Stimulated activated CD8-positive, alpha-beta memory T cell treated with anti-CD3 and anti-CD28 coated beads, Interleukin-15, amount 100 ng/mL, for 1 hour (primary cell): ENCODE measurements around the gene RAN.
"Not testable (repeated sequence)": the region's sequence is repeated elsewhere in the genome, so short reads cannot be mapped to it uniquely, and the experiment has no call there.

Source experiments
- DNase-seq: peaks from one replicate; pipeline ENCODE4 v3.0.0-alpha.2; 2020; ENCODE audit warnings: low read depth

The RAN gene

DNA sequence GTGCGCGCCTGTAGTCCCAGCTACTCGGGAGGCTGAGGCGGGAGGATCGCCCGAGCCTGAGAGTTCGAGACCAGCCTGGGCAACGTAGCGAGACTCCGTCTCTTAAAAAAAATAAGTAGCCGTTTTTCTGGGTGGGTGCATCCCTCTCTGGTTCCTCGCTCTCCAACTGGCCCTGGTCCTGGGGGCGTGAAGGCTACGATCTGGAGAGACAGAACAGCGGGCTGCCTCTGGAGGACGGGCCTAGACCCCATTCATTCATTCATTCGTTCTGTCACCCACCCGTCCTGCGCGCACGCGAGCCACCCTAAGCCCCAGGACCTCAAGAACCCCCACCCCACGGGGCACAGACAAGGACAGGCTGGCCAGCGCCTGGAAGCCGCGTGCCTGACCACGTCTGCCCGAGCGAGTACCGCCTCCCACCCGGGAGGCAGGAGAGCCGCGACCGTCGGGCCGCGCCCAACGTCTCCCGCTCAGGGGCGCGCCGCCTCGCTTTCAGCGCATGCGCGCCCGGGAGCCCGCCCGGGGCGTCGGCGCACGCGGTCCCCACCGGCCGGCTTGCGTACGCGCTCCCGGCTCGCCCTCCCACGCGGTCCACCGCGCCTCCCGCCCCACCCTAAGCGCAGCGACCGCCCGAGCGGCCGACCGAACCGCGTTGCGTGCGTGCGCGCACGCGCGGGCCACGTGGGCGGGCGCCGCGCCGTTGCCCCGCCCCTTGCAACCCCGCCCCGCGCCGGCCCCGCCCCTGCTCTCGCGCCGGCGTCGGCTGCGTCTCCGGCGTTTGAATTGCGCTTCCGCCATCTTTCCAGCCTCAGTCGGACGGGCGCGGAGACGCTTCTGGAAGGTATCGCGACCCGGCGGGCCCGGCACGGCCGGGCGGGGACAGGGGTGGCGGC lies at the start of gene RAN:
Gene RAN, plus strand, starts transcription at position 781 of the 893 bp plus-strand sequence. CDS start 528 bp downstream, outside the sequence.
- peak; percentile 70 for DNase-seq

DNA sequence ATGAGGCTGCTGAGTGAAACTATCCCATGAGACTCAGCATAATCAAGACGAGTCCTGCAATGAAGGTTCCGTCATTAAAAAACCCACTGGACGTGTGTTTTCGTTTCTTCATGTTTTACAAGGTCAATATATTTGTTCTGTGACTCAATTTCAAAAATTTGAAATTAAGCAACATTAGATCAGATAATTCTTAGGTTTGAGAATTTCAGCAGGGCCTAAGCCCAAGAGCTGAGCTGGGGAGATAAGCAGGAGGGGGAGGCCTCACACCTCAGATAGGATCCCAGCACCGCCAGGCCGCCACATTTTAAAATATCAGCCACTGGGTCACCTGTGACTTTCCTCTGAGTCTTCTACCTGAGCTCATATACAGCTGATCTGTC lies 46.1 kb upstream of the RAN start:
- DNase-seq, result no peak

DNA sequence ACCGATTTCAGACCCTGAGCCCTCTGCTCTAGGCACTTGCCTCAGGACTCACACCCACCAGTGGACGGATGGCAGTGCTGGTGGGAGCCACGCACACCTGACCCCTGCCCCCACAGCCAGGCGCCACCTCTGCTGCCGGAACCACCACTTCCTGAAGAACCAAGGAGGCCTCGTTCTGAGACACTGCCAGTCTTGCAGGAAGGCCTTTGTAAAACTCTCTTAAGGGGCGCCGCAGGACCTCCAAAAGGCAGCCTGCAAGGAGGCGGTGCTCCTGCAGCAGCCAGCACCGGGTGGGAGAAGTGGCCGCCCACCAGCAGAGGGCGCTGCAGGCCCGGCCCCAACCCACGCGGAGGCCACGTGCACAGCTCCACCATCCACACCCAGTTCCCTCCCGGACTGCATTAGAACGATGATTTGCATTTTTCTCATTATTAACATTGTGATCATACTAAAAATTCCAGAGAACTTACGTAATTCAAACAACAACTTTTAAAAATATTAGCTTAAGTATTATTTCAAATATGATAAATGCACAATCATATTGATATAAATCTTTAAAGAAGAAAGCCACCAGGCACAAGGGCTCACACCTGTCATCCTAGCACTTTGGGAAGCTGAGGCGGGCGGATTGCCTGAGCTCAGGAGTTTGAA lies 45.6 kb upstream of the RAN start:
- DNase-seq, result peak; percentile 42

DNA sequence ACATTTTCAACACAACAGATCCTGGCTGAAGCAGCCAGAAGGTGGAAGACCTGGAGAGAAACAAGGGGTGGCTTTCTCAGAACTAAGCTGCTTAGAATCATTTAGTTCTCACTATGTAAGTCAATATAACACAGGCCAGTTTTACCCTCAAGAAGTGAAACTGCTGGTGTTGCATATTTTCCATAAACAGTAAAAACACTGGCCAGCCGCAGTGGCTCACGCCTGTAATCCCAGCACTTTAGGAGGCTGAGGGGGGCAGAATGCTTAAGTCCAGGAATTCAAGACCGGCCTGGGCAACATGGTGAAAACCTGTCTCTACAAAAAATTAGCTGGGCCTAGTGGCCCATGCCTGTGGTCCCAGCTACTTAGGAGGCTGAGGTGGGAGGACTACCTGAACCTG lies 44.4 kb upstream of the RAN start:
- no peak for DNase-seq

DNA sequence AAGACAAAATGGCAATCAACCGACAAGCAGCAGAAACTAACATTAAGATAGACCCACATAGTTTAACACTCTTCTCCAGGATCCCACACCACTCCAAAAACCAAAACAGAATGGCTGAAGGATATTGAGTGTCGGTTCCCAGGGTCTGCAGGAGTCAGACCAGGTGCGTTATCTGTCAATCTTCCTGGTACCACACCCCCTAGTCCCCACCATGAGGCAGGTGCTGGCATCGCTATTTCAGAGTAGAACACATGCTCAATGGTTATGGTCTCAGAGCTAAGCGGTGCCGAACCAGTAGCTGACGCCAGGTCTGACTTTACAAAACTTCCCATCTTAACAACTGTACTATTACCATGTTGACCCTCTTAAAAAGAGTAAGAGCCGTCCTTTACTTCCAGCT lies 43.0 kb upstream of the RAN start:
- DNase-seq, result no peak

DNA sequence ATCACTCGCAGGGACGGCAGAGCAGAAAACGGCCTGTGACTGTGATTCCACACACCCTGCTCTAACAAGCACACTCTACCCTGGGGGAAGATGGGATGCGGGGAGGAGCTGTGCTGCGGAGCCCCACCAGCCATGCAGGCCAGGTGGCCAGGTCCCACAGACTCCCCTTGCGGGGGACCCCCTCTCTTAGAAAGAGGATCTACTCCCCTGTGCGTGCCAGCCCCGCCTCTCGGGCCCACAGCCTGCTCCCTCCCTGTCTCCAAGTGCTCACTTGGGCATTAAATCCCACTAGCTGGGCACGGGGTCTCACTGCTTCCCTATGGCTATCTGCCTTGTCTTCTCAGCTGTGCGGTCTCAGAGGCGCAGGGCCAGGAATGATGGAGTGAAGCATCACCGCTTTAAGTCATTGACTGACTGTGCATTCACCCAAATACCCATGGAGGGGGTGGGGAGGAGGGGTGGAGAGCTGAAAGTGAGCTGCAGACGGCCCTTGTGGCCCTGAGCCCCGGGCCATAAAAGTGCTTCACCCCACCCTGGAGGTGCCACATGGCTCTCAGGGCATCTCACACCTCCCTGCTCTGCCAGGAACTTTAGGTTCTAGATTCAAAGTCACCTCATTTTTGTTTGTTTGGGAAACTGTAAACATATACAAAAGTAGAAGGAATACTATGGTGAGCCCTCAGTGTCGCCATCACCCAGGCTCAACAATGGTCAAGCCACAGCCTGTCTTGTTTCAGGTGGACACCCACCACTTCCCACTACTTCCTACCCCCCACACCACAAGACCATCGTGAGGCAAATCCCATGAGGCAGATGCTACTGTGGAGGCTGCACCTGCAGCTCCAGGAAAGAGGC lies 42.2 kb upstream of the RAN start:
- no peak for DNase-seq

DNA sequence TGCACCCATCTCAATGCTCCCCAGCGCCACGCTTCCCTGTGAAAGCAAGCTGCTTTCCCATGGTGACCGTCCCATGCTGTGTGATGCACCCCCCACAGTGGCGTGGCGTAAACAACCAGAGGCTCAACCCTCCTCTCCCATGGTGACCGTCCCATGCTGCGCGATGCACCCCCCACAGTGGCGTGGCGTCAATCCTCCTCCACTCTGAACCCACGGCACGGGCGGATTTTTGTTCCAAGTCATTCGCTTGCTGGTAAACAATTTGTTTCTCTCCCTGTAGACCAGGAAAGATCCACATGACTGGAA lies 41.7 kb upstream of the RAN start:
- no peak for DNase-seq

DNA sequence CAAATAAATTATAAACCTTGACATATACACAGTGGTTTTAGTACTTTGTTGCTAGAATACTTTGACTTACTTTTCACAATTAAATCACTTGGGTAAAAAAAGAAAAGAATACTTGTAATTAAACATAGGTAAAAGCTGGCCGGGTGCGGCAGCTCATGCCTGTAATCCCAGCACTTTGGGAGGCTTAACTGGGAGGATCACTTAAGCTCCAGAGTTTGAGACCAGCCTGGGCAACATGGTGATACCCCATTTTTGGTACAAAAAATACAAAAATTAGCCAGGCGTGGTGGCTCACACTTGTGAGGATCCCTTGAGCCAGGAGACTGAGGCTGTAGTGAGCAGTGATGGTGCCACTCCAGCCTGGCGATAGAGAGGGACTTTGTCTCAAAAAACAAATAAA lies 40.6 kb upstream of the RAN start:
- DNase-seq, result no peak

DNA sequence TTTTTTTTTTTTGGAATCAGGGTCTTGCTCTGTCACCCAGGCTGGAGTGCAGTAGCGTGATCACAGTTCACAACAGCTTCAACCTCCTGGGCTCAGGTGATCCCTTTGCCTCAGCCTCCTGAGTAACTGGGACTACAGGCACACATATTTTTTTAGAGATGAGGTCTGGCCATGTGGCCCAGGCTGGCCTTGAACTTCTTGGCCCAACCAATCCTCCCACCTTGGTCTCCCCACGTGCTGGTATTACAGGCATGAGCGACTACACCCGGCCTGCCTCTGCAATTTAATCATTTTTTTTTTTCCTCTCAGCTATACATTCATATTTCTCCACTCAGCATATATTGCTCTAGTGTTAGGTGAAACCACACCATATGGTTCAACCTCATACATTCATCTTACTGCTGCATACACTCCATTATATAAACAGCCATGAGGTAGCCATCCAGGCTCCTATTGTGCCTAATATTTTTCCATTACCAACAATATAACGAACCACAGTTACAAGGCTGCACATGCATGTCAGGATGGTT lies 39.9 kb upstream of the RAN start:
- no peak for DNase-seq

DNA sequence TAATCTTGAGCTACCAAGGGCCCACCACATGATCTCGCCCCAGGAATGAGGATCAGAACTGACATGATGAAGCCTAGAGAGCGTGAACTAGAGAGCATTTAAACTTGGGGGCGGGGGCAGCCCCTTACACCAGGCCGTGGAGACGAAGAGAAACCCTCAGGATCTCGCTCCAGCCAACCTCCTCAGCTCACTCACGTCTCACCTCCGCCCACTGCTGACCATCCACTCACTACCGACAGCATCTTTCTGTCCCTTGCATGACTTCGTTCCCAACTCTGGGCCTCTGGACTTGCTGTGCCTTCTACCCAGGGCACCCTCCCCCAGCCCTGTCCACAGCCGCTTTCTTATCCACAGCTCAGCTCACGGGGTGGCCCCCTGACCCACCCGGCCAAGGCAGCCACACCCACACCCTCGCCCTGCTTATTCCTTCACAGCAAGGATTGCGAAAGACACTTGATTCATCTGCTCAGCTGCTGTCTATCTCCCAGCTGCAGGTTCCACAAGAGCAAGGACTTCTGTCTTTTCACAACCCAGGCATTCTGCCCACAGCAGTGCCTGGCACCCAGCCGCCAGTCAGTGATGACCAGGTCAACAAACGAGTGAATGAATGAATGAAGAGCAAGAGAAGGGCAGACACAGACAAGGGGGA lies 39.2 kb upstream of the RAN start:
- no peak for DNase-seq

DNA sequence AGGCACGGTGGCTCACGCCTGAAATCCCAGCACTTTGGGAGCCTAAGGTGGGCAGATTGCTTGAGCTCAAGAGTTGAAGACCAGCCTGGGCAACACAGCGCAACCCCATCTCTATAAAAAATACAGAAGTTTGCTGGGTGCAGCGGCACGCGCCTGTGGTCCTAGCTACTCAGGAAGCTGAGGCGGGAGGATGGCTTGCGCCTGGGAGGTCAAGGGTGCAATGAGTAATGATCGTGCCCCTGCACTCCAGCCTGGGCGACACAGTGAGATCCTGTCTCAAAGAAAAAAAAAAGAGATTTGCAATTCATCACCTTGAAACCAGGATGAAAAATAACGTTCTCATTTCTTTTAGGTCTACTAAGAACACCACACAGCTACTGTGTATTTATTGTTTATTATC lies 36.9 kb upstream of the RAN start:
- no peak for DNase-seq

DNA sequence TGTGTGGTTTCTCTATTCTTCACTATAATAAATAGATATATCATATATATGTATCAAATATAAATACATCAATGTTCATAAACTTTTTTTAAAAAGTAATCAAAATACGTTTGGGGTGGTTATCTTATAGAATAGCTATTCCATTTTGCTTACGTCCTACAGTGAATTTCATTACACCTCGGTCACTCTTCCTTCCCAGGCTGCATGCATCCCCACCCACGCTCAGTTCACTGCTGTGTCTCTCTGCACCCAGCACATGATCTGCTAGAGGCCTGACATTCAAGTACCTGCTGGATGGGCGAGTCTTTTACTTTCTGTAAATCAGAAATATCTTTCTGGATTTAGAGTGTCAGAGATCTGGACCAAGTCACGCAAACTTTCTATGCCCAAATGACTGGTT lies 36.4 kb upstream of the RAN start:
- no peak for DNase-seq

DNA sequence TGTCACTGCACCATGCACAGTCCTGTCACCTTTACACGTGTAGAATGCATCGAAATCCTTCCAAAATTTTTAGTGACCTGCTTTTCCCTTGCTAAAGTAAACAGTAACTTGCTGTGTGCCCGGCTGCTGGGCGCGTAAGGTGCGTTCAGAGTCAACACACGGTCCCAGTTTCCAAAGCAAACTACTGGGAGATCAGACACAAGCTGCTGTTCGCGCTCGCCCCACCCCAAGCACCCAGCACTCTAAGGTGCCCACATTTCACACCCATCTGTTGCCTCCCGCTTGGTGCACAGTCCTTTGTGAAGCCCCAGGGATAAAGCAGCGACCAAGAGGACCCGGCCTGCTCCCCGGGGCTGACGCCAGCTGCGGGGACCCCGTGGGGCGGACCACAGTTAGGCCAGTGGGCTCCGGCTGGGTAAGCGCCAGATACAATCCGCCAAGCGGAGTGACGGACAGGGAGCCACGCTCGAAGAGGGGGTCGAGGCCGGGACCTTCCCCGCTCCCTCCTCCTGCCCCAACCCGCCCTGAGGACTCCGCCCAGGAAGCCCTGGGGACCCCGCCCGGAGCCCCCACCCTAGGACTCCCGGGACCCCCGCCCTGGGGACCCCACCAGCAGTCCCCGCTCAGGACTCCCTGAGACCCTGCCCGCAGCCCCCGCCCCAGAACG lies 33.4 kb upstream of the RAN start:
- no peak for DNase-seq

DNA sequence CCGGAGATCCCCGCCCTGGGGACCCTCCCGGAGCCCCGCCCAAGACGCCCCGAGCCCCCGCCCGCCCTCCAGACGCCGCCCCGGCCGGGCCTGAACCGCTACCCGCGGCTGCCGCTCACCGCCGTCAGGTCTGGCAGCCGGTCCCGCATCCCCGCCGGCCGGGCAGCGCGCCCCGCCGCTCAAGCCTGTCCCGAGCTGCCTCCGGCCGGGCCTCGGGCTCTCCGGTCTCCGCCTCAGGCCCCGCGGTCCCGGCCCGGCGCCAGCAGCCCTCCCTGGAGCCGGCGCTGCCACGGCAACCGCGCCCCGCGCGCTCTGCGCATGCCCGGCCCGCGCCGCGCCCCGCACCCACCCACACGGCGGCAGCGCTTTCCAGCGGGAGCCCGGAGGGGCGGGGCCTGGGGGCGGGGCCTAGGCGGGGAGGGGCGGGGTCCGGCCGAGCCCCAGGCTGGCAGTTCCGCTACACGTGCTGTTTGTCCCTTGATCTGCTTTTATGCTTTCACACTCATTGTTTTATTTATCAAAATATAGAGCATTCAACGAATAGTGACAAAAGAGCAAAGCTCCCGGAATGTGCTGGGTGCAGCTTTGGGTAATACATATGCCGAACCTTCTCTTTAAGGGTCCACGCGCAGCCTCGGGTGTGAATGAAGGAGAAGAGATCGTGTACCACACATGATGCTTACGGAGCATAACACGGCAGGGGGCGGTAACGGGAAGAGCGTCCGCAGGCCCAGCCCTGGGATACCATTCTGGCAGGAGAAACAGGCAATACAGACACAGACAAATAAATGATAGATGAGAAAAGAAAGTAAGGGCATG lies 32.7 kb upstream of the RAN start, which contains the start of gene STX2:
Gene STX2, minus strand, starts transcription at position 300 of the 819 bp plus-strand sequence. Its CDS starts 151 bp downstream, at position 149.
- DNase-seq, result peak; percentile 73

DNA sequence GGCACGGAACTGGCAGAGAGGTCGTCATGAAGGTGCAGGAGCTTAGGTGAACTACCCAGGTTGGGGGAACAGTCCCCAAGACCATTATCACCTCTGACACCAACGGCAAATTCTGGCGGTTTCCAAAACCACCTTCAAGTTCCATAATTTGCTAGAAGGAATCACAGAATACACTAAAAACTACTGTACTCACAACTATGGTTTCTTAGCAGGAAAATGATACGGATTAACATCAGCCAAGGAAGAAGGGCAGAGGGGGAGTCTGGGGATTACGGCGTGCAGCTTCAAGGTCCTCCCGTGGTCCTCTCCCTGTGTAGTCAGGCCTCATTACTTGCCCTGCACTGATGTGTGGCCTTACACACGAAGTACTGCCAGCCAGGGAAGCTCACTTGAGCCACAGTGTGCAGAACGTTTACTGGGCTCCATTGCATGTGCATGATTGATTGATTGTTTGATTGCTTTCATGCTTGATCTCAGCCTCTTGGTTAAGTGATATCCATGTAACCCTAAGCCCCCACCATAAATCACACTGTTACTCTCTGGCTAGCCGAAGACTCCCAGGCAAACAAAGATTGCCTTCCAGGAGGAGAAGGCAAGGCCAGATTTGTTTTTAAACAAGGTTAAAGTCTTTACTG lies 32.0 kb upstream of the RAN start:
- DNase-seq, result no peak

DNA sequence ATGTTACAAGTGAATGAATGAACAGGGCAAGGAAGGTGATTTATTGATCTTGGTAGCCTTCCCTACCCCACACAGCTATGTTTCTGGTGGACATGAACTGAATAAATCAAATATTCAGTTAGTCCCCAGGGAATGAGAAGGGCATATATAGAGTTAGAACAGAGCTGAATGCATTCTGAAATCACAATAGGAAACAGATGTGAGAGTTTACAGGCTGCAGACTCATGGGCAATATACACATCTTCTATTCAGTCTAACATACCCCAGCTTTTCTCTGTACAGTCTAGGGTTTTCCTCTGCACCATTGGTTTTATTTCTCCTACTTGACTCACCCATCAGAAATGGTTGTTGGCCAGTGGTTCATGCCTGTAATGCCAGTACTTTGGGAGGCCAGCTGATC lies 25.5 kb upstream of the RAN start:
- no peak for DNase-seq

DNA sequence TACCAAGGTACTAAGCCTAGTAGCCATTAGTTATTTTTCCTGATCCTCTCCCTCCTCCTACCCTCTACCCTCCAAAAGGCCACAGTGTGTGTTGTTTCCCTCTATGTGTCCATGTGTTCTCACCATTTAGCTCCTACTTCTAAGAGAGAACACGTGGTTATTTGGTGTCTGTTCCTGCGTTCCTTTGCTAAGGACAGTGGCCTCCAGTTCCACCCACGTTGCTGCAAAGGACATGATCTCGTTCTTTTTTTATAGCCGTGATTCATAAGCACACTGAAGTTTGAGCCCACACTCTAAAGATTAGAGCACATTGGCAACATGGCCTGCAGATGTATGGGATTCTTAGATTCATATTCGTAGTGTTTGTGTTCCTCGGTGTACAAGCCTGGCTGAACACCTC lies 24.8 kb upstream of the RAN start:
- no peak for DNase-seq

DNA sequence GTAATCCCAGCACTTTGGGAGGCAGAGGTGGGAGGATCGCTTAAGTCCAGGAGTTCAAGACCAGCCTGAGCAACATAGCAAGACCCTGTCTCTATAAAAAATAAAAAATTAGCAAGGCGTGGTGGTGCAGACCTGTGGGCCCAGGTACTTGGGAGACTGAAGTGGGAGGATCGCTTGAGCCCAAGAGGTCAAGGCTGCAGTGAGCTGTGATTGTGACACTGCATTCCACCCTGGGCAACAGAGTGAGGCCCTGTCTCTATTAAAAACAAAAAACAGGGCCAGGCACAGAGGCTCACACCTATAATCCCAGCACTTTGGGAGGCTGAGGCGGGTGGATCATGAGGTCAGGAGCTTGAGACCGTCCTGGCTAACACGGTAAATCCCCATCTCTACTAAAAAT lies 23.8 kb upstream of the RAN start:
- not testable (repeated sequence) for DNase-seq

DNA sequence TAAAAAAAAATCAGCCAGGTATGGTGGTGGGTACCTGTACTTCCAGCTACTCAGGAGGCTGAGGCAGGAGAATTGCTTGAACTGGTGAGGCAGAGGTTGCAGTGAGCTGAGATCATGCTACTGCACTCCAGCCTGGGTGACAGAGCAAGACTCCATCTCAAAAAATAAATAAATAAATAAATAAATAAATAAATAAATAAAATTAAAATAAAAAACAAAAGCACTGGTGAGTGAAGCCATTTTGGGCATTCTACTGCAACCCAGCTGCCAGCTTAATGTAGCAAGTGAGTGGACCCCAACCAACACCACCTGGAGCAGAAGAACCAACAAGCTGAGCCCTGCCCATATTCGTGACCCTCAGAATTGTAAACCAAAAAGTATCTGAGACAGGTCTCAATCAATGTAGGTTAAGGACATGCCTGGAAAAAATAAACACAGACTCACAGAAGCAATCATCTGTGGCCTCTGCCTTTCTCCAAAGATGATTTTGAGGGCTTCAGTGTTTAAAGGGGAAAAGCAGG lies 23.0 kb upstream of the RAN start:
- not testable (repeated sequence) for DNase-seq
